Endodermal cell (in vitro differentiated cells): Measurements from ENCODE around the gene EGFR. TPM values are rescaled to one million over a fixed set of nuclear protein-coding genes. Genes with fewer than 3 reads are reported as not detected.

Experiments
- DNase-seq: peaks from one replicate; pipeline ENCODE4 v3.0.0-alpha.2; 2017
- H3K27ac ChIP-seq: 2 replicates; pipeline ENCODE4 v1.5.1; 2013; ENCODE audit warnings: mild to moderate bottlenecking, low read depth, low read length, moderate library complexity
- H3K27me3 ChIP-seq: 2 replicates; pipeline ENCODE4 v1.6.1; 2013; ENCODE audit warnings: mild to moderate bottlenecking, low read length, moderate library complexity; ENCODE audit not compliant: insufficient read depth, control insufficient read depth, poor library complexity, severe bottlenecking
- H3K36me3 ChIP-seq: 2 replicates; pipeline ENCODE4 v1.7.0; 2013; ENCODE audit warnings: mild to moderate bottlenecking, low read length, moderate library complexity; ENCODE audit not compliant: control insufficient read depth, insufficient read depth
- H3K4me1 ChIP-seq: one replicate; pipeline ENCODE4 v1.7.0; 2013; ENCODE audit warnings: low read length; ENCODE audit not compliant: control insufficient read depth, insufficient read depth
- H3K4me3 ChIP-seq: 2 replicates; pipeline ENCODE4 v1.5.1; 2013; ENCODE audit warnings: mild to moderate bottlenecking, low read length, moderate library complexity
- H3K9ac ChIP-seq: 2 replicates; pipeline ENCODE4 v1.6.1; 2013; ENCODE audit warnings: mild to moderate bottlenecking, low read length, moderate library complexity; ENCODE audit not compliant: poor library complexity, severe bottlenecking; ENCODE audit errors: extremely low read depth
- H3K9me3 ChIP-seq: 2 replicates; pipeline ENCODE4 v1.6.1; 2013; ENCODE audit warnings: mild to moderate bottlenecking, low read length, moderate library complexity; ENCODE audit not compliant: control insufficient read depth
- H3K27ac Mint-ChIP-seq: 2 replicates; pipeline ENCODE4 v1.8.0; 2020; ENCODE audit warnings: mixed read lengths
- H3K27me3 Mint-ChIP-seq: 2 replicates; pipeline ENCODE4 v1.8.0; 2021; ENCODE audit warnings: mild to moderate bottlenecking, mixed read lengths; ENCODE audit not compliant: insufficient read depth
- H3K36me3 Mint-ChIP-seq: 2 replicates; pipeline ENCODE4 v1.8.0; 2020; ENCODE audit warnings: low read depth, mixed read lengths
- H3K4me1 Mint-ChIP-seq: 2 replicates; pipeline ENCODE4 v1.8.0; 2020; ENCODE audit warnings: mixed read lengths
- H3K4me3 Mint-ChIP-seq: 2 replicates; pipeline ENCODE4 v1.8.0; 2020; ENCODE audit warnings: mild to moderate bottlenecking, moderate library complexity, mixed read lengths
- H3K9me3 Mint-ChIP-seq: 2 replicates; pipeline ENCODE4 v1.8.0; 2020; ENCODE audit warnings: mild to moderate bottlenecking, mixed read lengths
- CTCF ChIP-seq: fragments of 200-600 bp; sonication (generic); conservative IDR thresholded peaks from 2 replicates; pipeline ENCODE4 v1.5.0; 2021; ENCODE audit warnings: antibody characterized with exemption, mild to moderate bottlenecking
- WGBS, 2 experiments: methylation state at CpG; one replicate each; pipeline versions ENCODE4 v1.1.5 to v1.1.7; 2013; ENCODE audit warnings: missing lambda C conversion rate in 2 of 2, mixed read lengths in 1 of 2; ENCODE audit not compliant: insufficient coverage in 1 of 2, insufficient read length in 1 of 2; 5-methylcytosine and 5-hydroxymethylcytosine counted together
- total RNA-seq, 2 donors: library from RNA; stranded (reverse); fragmentation: NEBNext Ultra II Directional in 1 of 2; extraction: Animal tissue kit (Norgen Biotek cat#: 25700) in 1 of 2; gene quantifications; 2 replicates in 1 of 2; 3 replicates in 1 of 2; pipeline ENCODE4 v1.2.1, GENCODE V29; 2021

EGFR gene
- total RNA-seq, 2 donors from 2014 or later, result 5.0 to 5.8 TPM

DNA sequence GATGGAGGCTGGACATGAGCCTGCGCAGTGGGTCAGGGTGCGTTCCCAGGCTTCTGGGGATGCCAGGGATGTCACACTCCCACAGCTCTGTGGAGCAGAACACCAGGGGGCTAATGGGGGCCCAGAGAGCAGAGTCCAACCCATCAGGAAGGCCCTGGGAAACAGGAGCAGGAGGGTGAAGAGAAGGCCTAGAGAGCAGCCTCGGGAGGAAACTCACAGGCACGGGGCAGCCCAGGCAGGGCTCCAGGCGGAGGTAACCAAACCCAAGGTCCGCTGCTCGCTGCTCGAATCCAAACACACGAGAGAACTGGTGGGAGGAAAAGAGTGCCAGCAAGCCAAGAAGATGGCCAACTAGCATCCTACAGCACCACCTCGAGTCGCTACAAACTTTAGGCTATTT, 215.6 kb downstream of the EGFR start:
- no peaks in the 10 kb centered on the region for H3K36me3 Mint-ChIP-seq
- 92% methylated on average over 11 of the region's 11 CpGs for WGBS, 2 experiments

DNA sequence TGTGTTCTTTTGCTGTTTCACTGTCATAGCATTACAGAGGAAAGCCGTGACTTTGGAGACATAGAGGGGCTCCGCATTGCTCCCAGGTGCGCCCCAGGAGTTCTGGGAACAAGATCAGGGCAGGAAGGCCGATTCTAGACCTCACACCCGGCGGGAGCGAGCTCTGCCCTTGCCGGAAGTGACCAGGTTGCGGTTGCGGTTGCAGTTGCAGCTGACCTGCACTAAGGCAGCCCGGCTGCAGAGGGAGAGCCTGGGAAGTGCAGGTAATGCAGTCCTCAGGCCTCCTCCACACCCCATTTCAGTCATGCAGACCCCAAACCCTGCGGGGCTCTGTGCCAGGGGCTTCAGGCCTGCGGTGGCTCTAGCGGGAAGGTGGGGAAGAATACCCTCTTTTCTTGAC, 216.3 kb downstream of the EGFR start:
- Histone ChIP-seq H3K27me3 (no peaks in the 10 kb centered on the region), H3K36me3 (no peaks in the 10 kb centered on the region), H3K9ac (no peak overlapping the region), H3K4me3 (no peak overlapping the region), H3K9me3 (no peaks in the 10 kb centered on the region), H3K4me1 (no peaks in the 10 kb centered on the region), H3K27ac (no peak overlapping the region)
- H3K4me1 Mint-ChIP-seq, result no peaks in the 10 kb centered on the region
- WGBS, 2 experiments, result 93 to 94% methylated on average over 4 to 14 of the region's 14 CpGs
- H3K27me3 Mint-ChIP-seq, result no peaks in the 10 kb centered on the region
- no peak for DNase-seq
- no peaks in the 10 kb centered on the region for H3K9me3 Mint-ChIP-seq
- H3K4me3 Mint-ChIP-seq, result no peak overlapping the region
- no peaks in the 10 kb centered on the region for H3K36me3 Mint-ChIP-seq
- no peak for TF ChIP-seq CTCF
- no peak overlapping the region for H3K27ac Mint-ChIP-seq

More for the DNA sequence above, 215.6 kb downstream of the EGFR start:
- H3K27me3 Mint-ChIP-seq, result no peaks in the 10 kb centered on the region
- no peak for DNase-seq
- no peak for TF ChIP-seq CTCF
- no peaks in the 10 kb centered on the region for H3K9me3 Mint-ChIP-seq
- H3K27ac Mint-ChIP-seq, result no peak overlapping the region
- Histone ChIP-seq H3K27ac (no peak overlapping the region), H3K9ac (no peak overlapping the region), H3K27me3 (no peaks in the 10 kb centered on the region), H3K4me3 (no peak overlapping the region), H3K36me3 (no peaks in the 10 kb centered on the region), H3K4me1 (no peaks in the 10 kb centered on the region), H3K9me3 (no peaks in the 10 kb centered on the region)
- no peaks in the 10 kb centered on the region for H3K4me1 Mint-ChIP-seq
- no peak overlapping the region for H3K4me3 Mint-ChIP-seq

- no peak for TF ChIP-seq CTCF
- no peaks in the 10 kb centered on the region for H3K4me1 Mint-ChIP-seq
- no peaks in the 10 kb centered on the region for H3K36me3 Mint-ChIP-seq
- Histone ChIP-seq H3K4me3 (no peak overlapping the region), H3K27ac (no peak overlapping the region), H3K4me1 (no peaks in the 10 kb centered on the region), H3K9ac (no peak overlapping the region), H3K36me3 (no peaks in the 10 kb centered on the region), H3K9me3 (no peaks in the 10 kb centered on the region), H3K27me3 (no peaks in the 10 kb centered on the region)
- WGBS, 2 experiments, result 93 to 98% methylated on average over 6 of the region's 6 CpGs
- H3K27me3 Mint-ChIP-seq, result no peaks in the 10 kb centered on the region
- DNase-seq, result no peak
- H3K9me3 Mint-ChIP-seq, result no peaks in the 10 kb centered on the region
- no peak overlapping the region for H3K27ac Mint-ChIP-seq
- no peak overlapping the region for H3K4me3 Mint-ChIP-seq
Observed at GRCh38 chr7:55235801-55236200, 217.0 kb downstream of the EGFR start.
